Measurements from ENCODE around the gene CEP44.

DNA sequence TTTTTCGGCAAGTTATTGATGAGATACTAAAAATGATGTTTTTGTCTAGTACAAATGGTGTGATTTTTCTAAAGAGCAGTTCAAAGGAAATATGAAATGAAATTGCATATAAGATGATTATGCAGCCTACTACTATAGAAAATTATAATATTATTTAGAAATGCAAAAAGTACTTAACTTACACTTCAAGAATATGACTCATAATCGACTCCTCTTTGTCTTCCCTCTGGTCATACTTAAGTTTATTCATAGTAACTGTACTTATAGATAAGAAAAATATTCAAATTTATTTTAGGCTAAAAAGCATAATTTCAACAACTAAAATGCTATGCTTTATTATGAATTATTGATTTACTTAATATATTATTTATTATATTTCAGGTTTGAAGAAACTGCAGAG lies 33.2 kb downstream of the CEP44 start:
- TF ChIP-seq, protein P1, sequence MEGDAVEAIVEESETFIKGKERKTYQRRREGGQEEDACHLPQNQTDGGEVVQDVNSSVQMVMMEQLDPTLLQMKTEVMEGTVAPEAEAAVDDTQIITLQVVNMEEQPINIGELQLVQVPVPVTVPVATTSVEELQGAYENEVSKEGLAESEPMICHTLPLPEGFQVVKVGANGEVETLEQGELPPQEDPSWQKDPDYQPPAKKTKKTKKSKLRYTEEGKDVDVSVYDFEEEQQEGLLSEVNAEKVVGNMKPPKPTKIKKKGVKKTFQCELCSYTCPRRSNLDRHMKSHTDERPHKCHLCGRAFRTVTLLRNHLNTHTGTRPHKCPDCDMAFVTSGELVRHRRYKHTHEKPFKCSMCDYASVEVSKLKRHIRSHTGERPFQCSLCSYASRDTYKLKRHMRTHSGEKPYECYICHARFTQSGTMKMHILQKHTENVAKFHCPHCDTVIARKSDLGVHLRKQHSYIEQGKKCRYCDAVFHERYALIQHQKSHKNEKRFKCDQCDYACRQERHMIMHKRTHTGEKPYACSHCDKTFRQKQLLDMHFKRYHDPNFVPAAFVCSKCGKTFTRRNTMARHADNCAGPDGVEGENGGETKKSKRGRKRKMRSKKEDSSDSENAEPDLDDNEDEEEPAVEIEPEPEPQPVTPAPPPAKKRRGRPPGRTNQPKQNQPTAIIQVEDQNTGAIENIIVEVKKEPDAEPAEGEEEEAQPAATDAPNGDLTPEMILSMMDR (IDR thresholded peaks at IDR 0.05; ENCODE audit: low read depth, low read length, missing input control): no peak
- TF ChIP-seq, protein P2, sequence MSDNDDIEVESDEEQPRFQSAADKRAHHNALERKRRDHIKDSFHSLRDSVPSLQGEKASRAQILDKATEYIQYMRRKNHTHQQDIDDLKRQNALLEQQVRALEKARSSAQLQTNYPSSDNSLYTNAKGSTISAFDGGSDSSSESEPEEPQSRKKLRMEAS (IDR thresholded peaks at IDR 0.05): no peak
- TF ChIP-seq, protein P3, sequence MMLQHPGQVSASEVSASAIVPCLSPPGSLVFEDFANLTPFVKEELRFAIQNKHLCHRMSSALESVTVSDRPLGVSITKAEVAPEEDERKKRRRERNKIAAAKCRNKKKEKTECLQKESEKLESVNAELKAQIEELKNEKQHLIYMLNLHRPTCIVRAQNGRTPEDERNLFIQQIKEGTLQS (IDR thresholded peaks at IDR 0.05): no peak
- TF ChIP-seq, protein P4, sequence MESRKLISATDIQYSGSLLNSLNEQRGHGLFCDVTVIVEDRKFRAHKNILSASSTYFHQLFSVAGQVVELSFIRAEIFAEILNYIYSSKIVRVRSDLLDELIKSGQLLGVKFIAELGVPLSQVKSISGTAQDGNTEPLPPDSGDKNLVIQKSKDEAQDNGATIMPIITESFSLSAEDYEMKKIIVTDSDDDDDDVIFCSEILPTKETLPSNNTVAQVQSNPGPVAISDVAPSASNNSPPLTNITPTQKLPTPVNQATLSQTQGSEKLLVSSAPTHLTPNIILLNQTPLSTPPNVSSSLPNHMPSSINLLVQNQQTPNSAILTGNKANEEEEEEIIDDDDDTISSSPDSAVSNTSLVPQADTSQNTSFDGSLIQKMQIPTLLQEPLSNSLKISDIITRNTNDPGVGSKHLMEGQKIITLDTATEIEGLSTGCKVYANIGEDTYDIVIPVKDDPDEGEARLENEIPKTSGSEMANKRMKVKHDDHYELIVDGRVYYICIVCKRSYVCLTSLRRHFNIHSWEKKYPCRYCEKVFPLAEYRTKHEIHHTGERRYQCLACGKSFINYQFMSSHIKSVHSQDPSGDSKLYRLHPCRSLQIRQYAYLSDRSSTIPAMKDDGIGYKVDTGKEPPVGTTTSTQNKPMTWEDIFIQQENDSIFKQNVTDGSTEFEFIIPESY (IDR thresholded peaks at IDR 0.05): no peak

Data from liver (tissue), 3 donors.